Activated naive CD8-positive, alpha-beta T cell treated with anti-CD3 and anti-CD28 coated beads for 36 hours (primary cell): ENCODE results near the gene TAF1C. TPM values are rescaled to one million over a fixed set of nuclear protein-coding genes. Genes with fewer than 3 reads are reported as not detected.

Experiments
- DNase-seq: peaks from one replicate; pipeline ENCODE4 v3.0.0; 2021
- H3K27ac Mint-ChIP-seq: one replicate; pipeline ENCODE4 v1.8.0; 2022; ENCODE audit warnings: mild to moderate bottlenecking, moderate library complexity, mixed read lengths
- H3K27me3 Mint-ChIP-seq: one replicate; pipeline ENCODE4 v1.8.0; 2022; ENCODE audit warnings: mild to moderate bottlenecking, mixed read lengths
- H3K36me3 Mint-ChIP-seq: one replicate; pipeline ENCODE4 v1.8.0; 2021; ENCODE audit warnings: mild to moderate bottlenecking, mixed read lengths
- H3K4me1 Mint-ChIP-seq: one replicate; pipeline ENCODE4 v1.8.0; 2021; ENCODE audit warnings: mixed read lengths
- H3K4me3 Mint-ChIP-seq: one replicate; pipeline ENCODE4 v1.8.0; 2022; ENCODE audit warnings: mild to moderate bottlenecking, moderate library complexity, mixed read lengths
- H3K9me3 Mint-ChIP-seq: one replicate; pipeline ENCODE4 v1.8.0; 2022; ENCODE audit warnings: mixed read lengths
- total RNA-seq, 2 experiments: library from RNA; stranded (reverse); gene quantifications; one replicate each; pipeline ENCODE4 v1.2.3, GENCODE V29; 2021

TAF1C gene, protein sequence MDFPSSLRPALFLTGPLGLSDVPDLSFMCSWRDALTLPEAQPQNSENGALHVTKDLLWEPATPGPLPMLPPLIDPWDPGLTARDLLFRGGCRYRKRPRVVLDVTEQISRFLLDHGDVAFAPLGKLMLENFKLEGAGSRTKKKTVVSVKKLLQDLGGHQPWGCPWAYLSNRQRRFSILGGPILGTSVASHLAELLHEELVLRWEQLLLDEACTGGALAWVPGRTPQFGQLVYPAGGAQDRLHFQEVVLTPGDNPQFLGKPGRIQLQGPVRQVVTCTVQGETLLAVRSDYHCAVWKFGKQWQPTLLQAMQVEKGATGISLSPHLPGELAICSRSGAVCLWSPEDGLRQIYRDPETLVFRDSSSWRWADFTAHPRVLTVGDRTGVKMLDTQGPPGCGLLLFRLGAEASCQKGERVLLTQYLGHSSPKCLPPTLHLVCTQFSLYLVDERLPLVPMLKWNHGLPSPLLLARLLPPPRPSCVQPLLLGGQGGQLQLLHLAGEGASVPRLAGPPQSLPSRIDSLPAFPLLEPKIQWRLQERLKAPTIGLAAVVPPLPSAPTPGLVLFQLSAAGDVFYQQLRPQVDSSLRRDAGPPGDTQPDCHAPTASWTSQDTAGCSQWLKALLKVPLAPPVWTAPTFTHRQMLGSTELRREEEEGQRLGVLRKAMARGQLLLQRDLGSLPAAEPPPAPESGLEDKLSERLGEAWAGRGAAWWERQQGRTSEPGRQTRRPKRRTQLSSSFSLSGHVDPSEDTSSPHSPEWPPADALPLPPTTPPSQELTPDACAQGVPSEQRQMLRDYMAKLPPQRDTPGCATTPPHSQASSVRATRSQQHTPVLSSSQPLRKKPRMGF
- total RNA-seq = 10 to 100 TPM; 53.8 to 54.3 TPM

DNA sequence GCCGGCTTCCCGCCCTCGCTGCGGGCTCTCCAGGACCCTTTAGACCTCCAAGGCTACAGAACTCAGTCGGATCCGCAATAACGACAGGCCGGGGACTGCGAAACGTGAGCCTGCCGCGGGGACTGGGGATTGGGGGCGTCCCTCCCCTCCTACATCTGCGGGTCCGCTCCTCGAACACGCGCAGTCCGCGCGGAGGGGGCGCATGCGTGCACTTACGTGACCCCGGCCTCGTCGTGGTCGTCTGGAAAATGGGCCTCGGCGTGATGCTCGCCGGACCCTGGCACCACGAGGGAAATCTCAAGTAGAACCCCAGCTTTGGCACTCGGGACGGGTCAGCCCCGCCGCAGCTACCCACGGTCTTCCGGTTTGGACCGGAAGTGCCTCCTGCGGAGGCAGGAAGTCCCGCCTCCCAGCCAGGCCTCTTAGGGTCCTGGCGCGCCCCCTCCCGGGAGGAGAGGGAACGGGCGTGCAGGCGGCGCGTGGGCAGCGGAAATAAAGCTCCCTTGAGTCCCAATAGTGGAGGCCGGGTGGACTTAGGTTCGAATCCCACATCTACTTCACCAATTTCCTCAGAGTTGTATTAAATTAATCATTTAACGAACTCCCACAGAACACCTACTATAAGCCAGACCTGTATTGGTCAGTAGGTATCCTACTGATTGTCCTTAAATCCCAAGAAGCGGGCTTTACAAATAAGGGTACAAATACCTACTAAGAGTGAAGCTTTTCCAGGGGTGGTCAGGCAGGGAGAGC, at the start of gene TAF1C:
TAF1C (minus strand) TSS at position 373 of the 753 bp plus-strand sequence. CDS start 2,069 bp downstream, outside the sequence.
- H3K36me3 Mint-ChIP-seq = peaks cover 9% of the 10 kb centered on the region
- H3K27me3 Mint-ChIP-seq = no peaks in the 10 kb centered on the region
- H3K27ac Mint-ChIP-seq = peak within 1 kb of the TSS; percentile 91
- DNase-seq = peak; percentile 89
- H3K4me1 Mint-ChIP-seq = peaks cover 18% of the 10 kb centered on the region
- H3K9me3 Mint-ChIP-seq = no peaks in the 10 kb centered on the region
- H3K4me3 Mint-ChIP-seq = peak within 1 kb of the TSS; percentile 90

DNA sequence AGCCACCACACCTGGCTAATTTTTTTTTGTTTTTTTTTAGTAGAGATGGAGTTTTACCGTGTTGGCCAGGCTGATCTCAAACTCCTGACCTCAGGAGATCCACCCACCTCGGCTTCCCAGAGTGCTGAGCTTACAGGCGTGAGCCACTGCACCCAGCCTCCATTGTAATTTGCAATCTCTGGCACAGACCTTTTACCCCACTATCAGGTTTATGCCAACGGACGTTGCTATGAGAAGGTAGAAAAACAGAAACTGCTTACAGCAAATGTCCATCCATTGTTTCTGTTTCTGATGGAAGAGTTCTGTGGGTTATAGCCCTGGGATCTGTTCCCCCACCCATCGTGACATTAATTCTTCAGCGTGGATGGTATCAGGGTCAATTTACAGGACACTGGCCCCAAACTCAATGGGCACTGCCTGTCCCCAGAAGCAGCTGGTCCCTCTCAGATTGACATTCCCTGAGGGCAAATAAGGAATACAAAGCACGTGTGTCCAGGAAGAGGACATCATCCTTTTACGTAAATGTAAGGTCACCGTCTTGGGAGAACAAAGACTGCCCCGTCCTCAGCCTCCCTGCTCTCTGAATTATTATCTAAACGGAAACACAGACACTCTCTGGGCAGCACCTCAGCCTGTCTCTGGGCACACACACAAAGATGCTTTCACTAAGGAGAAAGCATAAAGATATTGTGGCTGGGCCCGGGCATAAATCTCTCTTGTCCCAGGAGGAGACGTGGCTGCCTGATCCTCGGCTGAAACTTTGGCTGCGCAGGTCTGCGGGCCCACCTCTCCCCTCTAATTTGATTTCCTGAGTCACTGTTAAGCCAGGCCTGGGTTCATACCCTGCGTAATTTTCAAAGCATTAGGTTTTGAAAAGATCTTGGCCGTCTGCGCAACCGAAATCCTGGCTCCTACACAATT, 47.7 kb upstream of the TAF1C start:
- peaks cover 10% of the 10 kb centered on the region for H3K27me3 Mint-ChIP-seq
- no peaks in the 10 kb centered on the region for H3K9me3 Mint-ChIP-seq
- H3K27ac Mint-ChIP-seq = no peak overlapping the region
- H3K36me3 Mint-ChIP-seq = no peaks in the 10 kb centered on the region
- no peak for DNase-seq
- H3K4me1 Mint-ChIP-seq = no peaks in the 10 kb centered on the region
- no peak overlapping the region for H3K4me3 Mint-ChIP-seq

DNA sequence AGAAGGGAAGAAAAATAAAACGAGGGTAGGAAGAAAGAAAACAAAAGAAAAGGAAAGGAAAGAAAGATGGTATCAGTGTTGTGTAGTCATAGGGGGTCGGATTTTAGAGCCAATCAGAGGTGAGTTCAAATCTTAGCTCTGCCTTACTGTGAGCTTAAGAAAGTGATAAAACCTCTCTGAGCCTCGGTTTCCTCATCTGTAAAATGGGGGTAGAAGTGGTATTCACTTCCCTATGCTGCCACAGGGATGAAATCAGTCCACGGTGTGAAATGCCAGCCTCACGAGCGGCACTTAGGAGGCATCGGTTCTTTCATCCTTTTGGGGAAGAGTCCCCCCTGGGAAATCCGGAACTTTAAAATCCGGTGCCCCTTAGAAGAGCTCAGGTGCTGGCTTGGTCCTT, 46.9 kb upstream of the TAF1C start:
- peaks cover 7% of the 10 kb centered on the region for H3K27me3 Mint-ChIP-seq
- no peak overlapping the region for H3K4me3 Mint-ChIP-seq
- H3K9me3 Mint-ChIP-seq = no peaks in the 10 kb centered on the region
- no peaks in the 10 kb centered on the region for H3K36me3 Mint-ChIP-seq
- H3K4me1 Mint-ChIP-seq = no peaks in the 10 kb centered on the region
- no peak for DNase-seq
- no peak overlapping the region for H3K27ac Mint-ChIP-seq

DNA sequence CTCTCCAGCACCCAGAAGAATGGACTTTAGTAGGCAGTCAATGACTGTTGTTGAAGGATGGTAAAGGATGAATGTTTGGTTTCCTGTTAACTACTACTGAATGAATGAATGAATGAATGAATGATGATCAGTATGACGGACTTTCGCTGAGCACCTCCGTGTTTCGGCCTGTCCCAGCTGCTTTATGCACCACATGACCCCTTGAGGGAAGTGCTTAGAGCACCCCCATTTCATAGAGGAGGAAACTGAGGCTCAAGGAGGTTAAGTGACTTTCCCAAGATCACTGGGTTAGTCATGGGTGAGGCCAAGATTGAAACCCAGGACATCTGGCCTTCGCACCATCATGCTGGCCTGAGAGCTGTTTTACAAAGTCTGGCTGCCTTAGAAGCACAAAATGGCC, 46.1 kb upstream of the TAF1C start:
- no peaks in the 10 kb centered on the region for H3K4me1 Mint-ChIP-seq
- peaks cover 8% of the 10 kb centered on the region for H3K27me3 Mint-ChIP-seq
- no peaks in the 10 kb centered on the region for H3K36me3 Mint-ChIP-seq
- DNase-seq = no peak
- no peak overlapping the region for H3K27ac Mint-ChIP-seq
- no peaks in the 10 kb centered on the region for H3K9me3 Mint-ChIP-seq
- H3K4me3 Mint-ChIP-seq = no peak overlapping the region

DNA sequence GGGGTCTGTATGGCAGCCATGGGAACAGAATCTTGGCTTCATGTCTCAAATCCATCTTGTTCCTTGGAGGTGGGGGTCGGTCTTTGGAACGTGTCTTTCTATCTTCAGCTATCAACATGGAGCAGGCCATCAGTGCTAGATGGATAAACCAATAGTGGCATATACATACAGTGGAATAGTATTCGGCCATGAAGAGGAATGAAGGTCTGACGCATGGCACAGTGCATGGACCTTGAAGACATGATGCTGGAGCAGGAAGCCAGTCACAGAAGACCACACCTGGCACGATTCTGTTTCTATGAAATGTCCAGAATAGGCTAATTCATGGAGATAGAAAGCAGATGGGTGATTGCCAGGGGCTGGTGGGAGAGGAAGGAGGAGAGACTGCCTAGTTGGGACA, 45.2 kb upstream of the TAF1C start:
- DNase-seq = no peak
- H3K9me3 Mint-ChIP-seq = no peaks in the 10 kb centered on the region
- H3K27me3 Mint-ChIP-seq = peaks cover 12% of the 10 kb centered on the region
- H3K36me3 Mint-ChIP-seq = no peaks in the 10 kb centered on the region
- no peak overlapping the region for H3K4me3 Mint-ChIP-seq
- H3K4me1 Mint-ChIP-seq = no peaks in the 10 kb centered on the region
- no peak overlapping the region for H3K27ac Mint-ChIP-seq

DNA sequence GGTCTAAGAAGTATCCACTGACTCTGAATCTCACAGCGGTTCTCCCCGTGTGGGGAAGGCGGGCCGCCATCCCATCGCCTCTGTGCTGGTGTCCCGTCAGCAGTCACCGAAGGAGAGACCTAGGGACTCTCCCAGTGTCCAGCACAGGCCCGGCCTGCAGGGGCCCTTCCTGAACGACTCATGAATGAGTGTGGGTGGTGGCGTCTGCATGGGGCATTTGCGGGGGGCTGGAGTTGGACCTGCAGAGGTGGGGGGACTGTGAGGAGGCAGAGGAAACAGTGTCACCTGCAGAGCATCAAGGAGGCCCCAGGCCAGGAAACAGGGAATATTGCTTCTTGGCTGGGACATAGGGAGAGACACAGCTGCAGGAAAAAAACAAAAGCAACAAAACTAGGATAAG, 42.6 kb upstream of the TAF1C start:
- no peaks in the 10 kb centered on the region for H3K4me1 Mint-ChIP-seq

DNA sequence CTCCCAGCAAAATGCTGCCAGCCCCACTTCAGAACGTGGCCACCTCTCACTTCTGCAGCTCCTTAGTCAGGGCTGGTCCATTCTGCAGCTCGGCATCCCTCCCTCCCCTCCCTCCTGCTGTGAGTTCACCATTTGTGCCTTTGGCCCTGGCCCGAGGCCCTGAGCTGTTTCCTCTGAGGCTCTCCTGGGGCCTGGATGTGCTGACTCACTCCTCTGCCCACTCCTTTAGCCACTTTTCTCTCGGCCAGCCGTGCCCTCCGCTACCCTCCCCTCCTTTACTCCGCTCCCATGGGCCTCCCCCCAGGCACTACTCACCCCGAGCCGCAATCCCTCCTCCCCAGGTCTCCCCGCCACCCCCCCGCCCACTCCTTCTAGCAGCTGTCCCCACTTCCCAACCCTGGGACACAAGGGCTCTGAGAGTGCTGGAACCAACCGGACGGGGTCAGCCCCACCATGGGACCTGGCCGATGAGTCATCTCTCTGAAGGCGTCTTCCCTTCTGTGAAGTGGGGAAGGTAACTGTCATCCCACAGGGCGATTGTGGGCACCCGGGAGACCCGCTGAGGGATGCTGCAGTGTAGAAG, 41.5 kb upstream of the TAF1C start:
- H3K27ac Mint-ChIP-seq = no peak overlapping the region
- no peak overlapping the region for H3K4me3 Mint-ChIP-seq
- H3K9me3 Mint-ChIP-seq = no peaks in the 10 kb centered on the region
- H3K27me3 Mint-ChIP-seq = peaks cover 8% of the 10 kb centered on the region
- H3K36me3 Mint-ChIP-seq = no peaks in the 10 kb centered on the region
- DNase-seq = no peak
- H3K4me1 Mint-ChIP-seq = no peaks in the 10 kb centered on the region

More for the DNA sequence above, 42.6 kb upstream of the TAF1C start:
- peak overlapping the region; percentile 51 for H3K27ac Mint-ChIP-seq
- no peak overlapping the region for H3K4me3 Mint-ChIP-seq
- no peaks in the 10 kb centered on the region for H3K9me3 Mint-ChIP-seq
- H3K36me3 Mint-ChIP-seq = no peaks in the 10 kb centered on the region
- H3K27me3 Mint-ChIP-seq = peaks cover 8% of the 10 kb centered on the region
- no peak for DNase-seq

DNA sequence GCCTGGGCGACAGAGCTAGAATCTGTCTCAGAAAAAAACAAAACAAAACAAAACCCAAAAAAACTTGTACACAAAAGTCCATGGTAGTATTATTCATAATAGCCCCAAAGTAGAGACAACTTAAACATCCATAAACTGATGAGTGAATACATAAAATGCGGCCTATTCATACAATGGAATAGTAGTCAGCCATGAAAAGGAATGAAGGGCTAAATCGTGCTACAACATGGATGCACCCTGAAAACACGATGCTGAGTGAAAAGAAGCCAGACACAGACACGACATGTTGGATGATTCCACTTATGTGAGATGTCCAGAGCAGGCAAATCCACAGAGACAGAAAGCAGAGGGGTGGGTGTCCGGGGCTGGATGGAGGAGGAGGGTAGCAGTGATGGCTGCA, 40.7 kb upstream of the TAF1C start:
- no peak for DNase-seq
- no peaks in the 10 kb centered on the region for H3K36me3 Mint-ChIP-seq
- H3K27me3 Mint-ChIP-seq = peaks cover 8% of the 10 kb centered on the region
- no peak overlapping the region for H3K4me3 Mint-ChIP-seq
- H3K27ac Mint-ChIP-seq = no peak overlapping the region
- no peaks in the 10 kb centered on the region for H3K9me3 Mint-ChIP-seq
- H3K4me1 Mint-ChIP-seq = no peaks in the 10 kb centered on the region

DNA sequence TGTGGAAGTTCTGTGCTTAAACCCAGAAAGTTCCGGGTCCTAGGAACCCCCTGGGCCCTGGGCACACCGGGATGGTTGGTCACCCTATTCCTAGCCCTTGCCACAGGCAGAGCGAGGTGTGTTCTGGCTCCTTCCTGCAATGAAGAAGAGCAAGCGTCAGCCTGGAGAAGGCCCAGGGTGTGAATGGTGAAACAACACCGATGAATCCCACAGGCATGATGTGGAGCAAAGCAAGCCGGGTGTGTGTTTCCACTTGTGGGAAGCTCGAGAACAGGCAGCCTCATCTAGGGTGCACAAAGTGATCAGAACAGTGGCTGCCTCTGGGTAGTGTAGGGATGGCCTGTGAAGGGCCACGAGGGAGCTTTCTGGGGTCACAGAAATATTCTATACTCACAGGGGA, 39.2 kb upstream of the TAF1C start:
- Mint-ChIP-seq H3K9me3 (no peaks in the 10 kb centered on the region), H3K36me3 (no peaks in the 10 kb centered on the region), H3K4me1 (no peaks in the 10 kb centered on the region), H3K4me3 (no peak overlapping the region), H3K27me3 (peaks cover 8% of the 10 kb centered on the region), H3K27ac (no peak overlapping the region)
- DNase-seq = no peak

DNA sequence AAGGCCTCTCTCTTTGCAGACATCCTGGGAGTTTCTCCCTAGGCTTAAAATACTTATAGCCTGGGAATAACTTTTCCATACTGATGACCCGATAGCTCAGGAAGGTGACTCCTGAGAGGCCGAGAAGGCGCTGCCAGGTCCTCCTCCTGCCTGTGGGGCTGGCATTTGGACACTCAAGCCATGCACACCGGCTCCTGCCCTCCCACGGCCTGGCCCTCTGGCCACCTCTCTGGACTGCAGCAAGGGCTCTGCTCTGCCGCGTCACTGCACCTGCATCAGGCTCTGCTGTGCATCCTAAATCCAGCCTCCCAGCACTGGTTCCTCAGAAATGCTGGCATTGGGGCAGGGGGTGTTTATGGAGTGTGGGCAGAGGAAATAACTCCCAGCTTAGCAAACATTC, 38.7 kb upstream of the TAF1C start:
- no peak overlapping the region for H3K4me3 Mint-ChIP-seq
- H3K27ac Mint-ChIP-seq = no peak overlapping the region
- H3K36me3 Mint-ChIP-seq = no peaks in the 10 kb centered on the region
- H3K4me1 Mint-ChIP-seq = no peaks in the 10 kb centered on the region
- DNase-seq = no peak
- peaks cover 8% of the 10 kb centered on the region for H3K27me3 Mint-ChIP-seq
- no peaks in the 10 kb centered on the region for H3K9me3 Mint-ChIP-seq

DNA sequence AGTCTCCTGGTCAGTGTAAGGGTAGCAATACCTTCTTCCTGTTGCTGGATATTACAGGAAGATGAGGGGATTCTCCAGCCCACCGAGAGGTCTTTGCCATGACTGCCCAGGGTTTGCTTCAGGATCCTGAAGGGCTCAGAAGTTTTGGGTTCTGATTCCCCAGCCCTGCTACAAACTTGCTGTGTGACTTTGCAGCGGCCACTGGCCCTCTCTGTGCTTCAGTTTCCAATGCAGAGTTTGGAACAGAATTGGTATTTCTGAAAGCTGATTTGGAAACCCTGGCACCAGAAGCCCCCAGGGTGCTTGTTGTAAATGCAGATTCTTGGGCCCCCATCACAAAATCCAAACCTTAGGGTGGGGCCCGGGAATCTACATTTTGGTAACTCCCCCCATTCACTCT, 38.3 kb upstream of the TAF1C start:
- no peaks in the 10 kb centered on the region for H3K9me3 Mint-ChIP-seq
- no peaks in the 10 kb centered on the region for H3K36me3 Mint-ChIP-seq
- no peak overlapping the region for H3K4me3 Mint-ChIP-seq
- H3K4me1 Mint-ChIP-seq = no peaks in the 10 kb centered on the region
- no peak for DNase-seq
- peaks cover 8% of the 10 kb centered on the region for H3K27me3 Mint-ChIP-seq
- H3K27ac Mint-ChIP-seq = no peak overlapping the region

DNA sequence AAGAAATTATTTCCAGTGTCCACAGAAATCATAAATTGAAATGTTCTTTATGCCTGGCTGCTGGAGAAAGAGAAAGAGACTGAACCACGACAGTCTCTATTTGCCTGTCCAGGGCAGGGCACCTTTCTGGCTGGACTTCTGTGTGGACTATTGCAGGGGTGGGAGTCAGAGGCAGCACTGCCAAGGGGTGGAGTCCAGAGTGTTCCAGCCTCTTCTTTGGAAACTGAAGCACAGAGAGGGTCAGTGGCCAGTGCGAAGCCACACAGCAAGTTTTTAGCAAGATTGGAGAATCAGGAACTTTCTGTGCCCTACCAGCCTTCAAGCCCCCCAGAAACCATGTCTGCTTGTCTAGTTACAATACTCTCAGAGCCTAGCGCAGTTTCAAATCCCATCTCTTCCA, 37.7 kb upstream of the TAF1C start:
- Mint-ChIP-seq H3K36me3 (no peaks in the 10 kb centered on the region), H3K4me3 (no peak overlapping the region), H3K27me3 (peaks cover 8% of the 10 kb centered on the region), H3K27ac (no peak overlapping the region), H3K9me3 (no peaks in the 10 kb centered on the region), H3K4me1 (no peaks in the 10 kb centered on the region)
- DNase-seq = no peak

DNA sequence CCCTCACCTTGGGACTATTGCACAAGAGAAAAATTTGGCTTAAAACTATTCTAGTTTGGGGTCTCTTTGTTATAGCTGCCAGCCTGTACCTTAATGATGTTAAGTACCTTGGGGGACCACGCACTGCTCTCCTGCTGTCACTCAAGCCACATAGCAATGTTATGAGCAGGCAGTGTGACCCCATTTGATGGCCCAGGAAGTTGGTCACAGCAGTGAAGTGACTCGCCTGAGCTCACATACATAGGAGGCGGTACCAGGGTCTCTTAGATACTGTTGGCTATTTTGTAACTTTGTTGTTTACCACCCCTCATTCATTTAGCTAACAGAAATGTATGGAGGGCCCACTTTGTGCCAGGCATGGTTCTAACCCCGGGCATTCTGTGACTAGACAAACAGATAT, 36.6 kb upstream of the TAF1C start:
- no peak overlapping the region for H3K27ac Mint-ChIP-seq

DNA sequence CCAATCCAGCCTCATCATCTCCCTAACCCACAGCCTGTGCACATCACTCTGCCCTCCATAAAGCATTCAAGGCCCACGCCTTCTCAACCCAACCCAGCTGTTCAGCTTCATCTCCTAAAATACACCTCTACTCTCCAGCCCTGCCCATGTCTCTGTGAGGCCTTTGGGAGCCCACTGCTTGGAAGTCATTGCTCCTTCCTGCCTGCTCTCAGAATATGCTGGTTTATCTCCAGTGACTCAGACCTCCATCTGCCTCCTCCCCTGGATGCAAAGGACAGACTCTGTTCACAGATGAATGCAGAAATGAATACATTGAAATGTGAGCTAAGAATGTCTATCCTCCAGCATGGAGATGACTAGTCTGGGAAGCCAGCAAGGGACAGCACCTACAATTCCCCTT, 34.0 kb upstream of the TAF1C start:
- no peak for DNase-seq
- Mint-ChIP-seq H3K36me3 (no peaks in the 10 kb centered on the region), H3K4me1 (no peaks in the 10 kb centered on the region), H3K27me3 (no peaks in the 10 kb centered on the region), H3K4me3 (no peak overlapping the region), H3K9me3 (no peaks in the 10 kb centered on the region), H3K27ac (no peak overlapping the region)

More for the DNA sequence above, 36.6 kb upstream of the TAF1C start:
- Mint-ChIP-seq H3K36me3 (no peaks in the 10 kb centered on the region), H3K4me3 (no peak overlapping the region), H3K9me3 (no peaks in the 10 kb centered on the region), H3K27me3 (peaks cover 4% of the 10 kb centered on the region), H3K4me1 (no peaks in the 10 kb centered on the region)
- no peak for DNase-seq
